22Rv1 (cell line): ENCODE results near the gene SLC6A19.

ENCODE experiments used
- CTCF ChIP-seq: fragments of 450-650 bp; IDR thresholded peaks from 2 replicates; pipeline ENCODE4 v1.5.1; 2017; ENCODE audit warnings: mild to moderate bottlenecking
- ZFX ChIP-seq: fragments of 450-650 bp; IDR thresholded peaks from 2 replicates; pipeline ENCODE4 v1.6.1; 2017; ENCODE audit warnings: antibody characterized with exemption, borderline replicate concordance

DNA sequence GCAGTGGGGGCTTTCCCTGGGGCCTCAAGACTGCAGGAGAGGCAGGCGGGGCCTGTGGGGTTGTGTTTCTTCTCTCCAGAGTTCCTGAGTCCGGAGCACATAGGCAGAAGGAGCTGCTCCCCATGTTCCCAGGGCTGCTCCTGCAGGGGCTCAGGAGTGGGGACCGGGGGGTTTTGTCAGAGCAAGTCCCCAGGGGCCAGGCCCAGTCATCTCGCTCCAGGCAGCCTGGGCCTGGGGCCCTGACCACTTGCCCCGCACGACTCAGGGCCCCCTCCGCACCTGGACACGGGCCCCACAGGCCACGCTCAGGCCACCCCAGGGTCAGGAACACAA is 22.0 kb upstream of the SLC6A19 start:
- TF ChIP-seq CTCF (no peak), ZFX (no peak)
